SK-MEL-5 (cell line): ENCODE results near the gene CACNA2D3. TPM values are rescaled to one million over a fixed set of nuclear protein-coding genes. Genes with fewer than 3 reads are reported as not detected.

ENCODE experiments used
- total RNA-seq: library from RNA; depleted of rRNA; stranded (reverse); fragments of >200 nt; shearing (Covaris generic); gene quantifications from 2 replicates; pipeline ENCODE4 v1.2.3, GENCODE V29; 2014; rRNA removed

Gene CACNA2D3
- total RNA-seq, 1 experiment from 2014 or later, result not detected

Other genes starting within 250 kb of the CACNA2D3 start
- 36.3 and 37.5 TPM in 2 replicates for gene ACTR8, start 240.4 kb upstream of the CACNA2D3 start, total RNA-seq
- 39.7 and 48.8 TPM in 2 replicates for gene SELENOK, start 230.7 kb upstream of the CACNA2D3 start, total RNA-seq